NCI-H2171 treated with DMSO at 0.1 percent for 48 hours (cell line): Measurements from ENCODE around the gene GET3.
A peak's percentile ranks its signal among the peaks of the same experiment; 100 is the strongest.
"Not testable (repeated sequence)": the region's sequence is repeated elsewhere in the genome, so short reads cannot be mapped to it uniquely, and the experiment has no call there.

ENCODE experiments used
- DNase-seq: peaks from one replicate; lab custom pipeline; 2025; lab: John Stamatoyannopoulos, UW

GET3 gene

GRCh38 chr19:12736995-12737834 lies at the start of gene GET3:
GET3 (plus strand) TSS chr19:12737497; CDS start chr19:12737506, 9 bp downstream.
- DNase-seq: peak; percentile 100

GRCh38 chr19:12689012-12689411 lies 48.3 kb upstream of the GET3 start:
- DNase-seq: no peak

- DNase-seq: no peak
Measured at GRCh38 chr19:12689581-12690216, 47.6 kb upstream of the GET3 start.

GRCh38 chr19:12692960-12693359 lies 44.3 kb upstream of the GET3 start:
- no peak for DNase-seq

- DNase-seq: no peak
Measured at GRCh38 chr19:12694641-12695040, 42.7 kb upstream of the GET3 start.

- no peak for DNase-seq
Measured at GRCh38 chr19:12695096-12695495, 42.2 kb upstream of the GET3 start.

GRCh38 chr19:12695514-12695913 lies 41.8 kb upstream of the GET3 start:
- no peak for DNase-seq

GRCh38 chr19:12695997-12696365 lies 41.3 kb upstream of the GET3 start:
- DNase-seq: no peak

GRCh38 chr19:12696366-12697335 lies 40.6 kb upstream of the GET3 start, which contains the start of gene FBXW9:
FBXW9 (minus strand) TSS chr19:12696631; CDS start chr19:12696581, 50 bp downstream.
- DNase-seq: peak; percentile 93

GRCh38 chr19:12697425-12697824 lies 39.9 kb upstream of the GET3 start:
- DNase-seq: not testable (repeated sequence)

GRCh38 chr19:12698138-12698537 lies 39.2 kb upstream of the GET3 start:
- no peak for DNase-seq

GRCh38 chr19:12701596-12702282 lies 35.6 kb upstream of the GET3 start:
- DNase-seq: no peak

GRCh38 chr19:12703046-12703445 lies 34.3 kb upstream of the GET3 start:
- DNase-seq: peak; percentile 82

- no peak for DNase-seq
Measured at GRCh38 chr19:12705169-12705568, 32.1 kb upstream of the GET3 start.

GRCh38 chr19:12705654-12706331 lies 31.5 kb upstream of the GET3 start:
- no peak for DNase-seq

GRCh38 chr19:12706332-12706718 lies 31.0 kb upstream of the GET3 start:
- DNase-seq: no peak

- DNase-seq: no peak
Measured at GRCh38 chr19:12708641-12709040, 28.7 kb upstream of the GET3 start.

GRCh38 chr19:12711187-12711586 lies 26.1 kb upstream of the GET3 start:
- DNase-seq: no peak

GRCh38 chr19:12712077-12712476 lies 25.2 kb upstream of the GET3 start:
- DNase-seq: not testable (repeated sequence)

- not testable (repeated sequence) for DNase-seq
Measured at GRCh38 chr19:12713304-12713703, 24.0 kb upstream of the GET3 start.

- no peak for DNase-seq
Measured at GRCh38 chr19:12715102-12715501, 22.2 kb upstream of the GET3 start.
